K562 (cell line): ENCODE results near the gene DVL2. TPM values are rescaled to one million over a fixed set of nuclear protein-coding genes. Genes with fewer than 3 reads are reported as not detected.

Source experiments
- ATF4 ChIP-seq: fragments of 450-650 bp; formaldehyde crosslinking; IDR thresholded peaks from 2 replicates; pipeline ENCODE4 v1.4.0; 2022; ENCODE audit warnings: mild to moderate bottlenecking, moderate library complexity
- DMBX1 ChIP-seq: fragments of 250-450 bp; sonication (Bioruptor Pico); IDR thresholded peaks from 2 replicates; pipeline ENCODE4 v1.8.0; 2022; ENCODE audit warnings: inconsistent platforms, mild to moderate bottlenecking, moderate library complexity, borderline replicate concordance
- EP300 ChIP-seq: IDR thresholded peaks from 2 replicates; pipeline ENCODE4 v1.6.1; 2012; ENCODE audit warnings: low read length, improper control_type of control experiment
- ETS1 ChIP-seq: conservative IDR thresholded peaks from 2 replicates; pipeline ENCODE4 v1.6.1; 2011; ENCODE audit warnings: low read depth, mild to moderate bottlenecking, low read length; ENCODE audit not compliant: control insufficient read depth
- GABPB1 ChIP-seq: sonication (generic); formaldehyde crosslinking; IDR thresholded peaks from 2 replicates; pipeline ENCODE4 v1.8.0; 2022; ENCODE audit warnings: mild to moderate bottlenecking, missing genetic modification reagents
- HLTF ChIP-seq: fragments of 450-650 bp; IDR thresholded peaks from 2 replicates; pipeline ENCODE4 v1.6.1; 2016
- MGA ChIP-seq: fragments of 450-650 bp; IDR thresholded peaks from 2 replicates; pipeline ENCODE4 v1.6.1; 2016; ENCODE audit warnings: mild to moderate bottlenecking, moderate library complexity
- RFX5 ChIP-seq: IDR thresholded peaks from 2 replicates; pipeline ENCODE4 v1.6.1; 2011; ENCODE audit warnings: low read depth, mild to moderate bottlenecking, improper control_type of control experiment, low read length
- TEAD2 ChIP-seq: fragments of 450-650 bp; IDR thresholded peaks from 2 replicates; pipeline ENCODE4 v1.6.1; 2016; ENCODE audit warnings: missing genetic modification characterization, control low read depth, missing compliant biosample characterization
- ZNF121 ChIP-seq: sonication (generic); formaldehyde crosslinking; conservative IDR thresholded peaks from 2 replicates; pipeline ENCODE4 v1.8.0; 2022; ENCODE audit warnings: missing genetic modification reagents
- ZNF695 ChIP-seq: fragments of 450-650 bp; formaldehyde crosslinking; IDR thresholded peaks from 2 replicates; pipeline ENCODE4 v1.4.0; 2020; ENCODE audit warnings: mild to moderate bottlenecking, moderate library complexity
- ZNF740 ChIP-seq, 3 experiments: fragments of 200-800 bp in 1 of 3; sonication (Bioruptor generic) in 1 of 3; sonication (generic) in 1 of 3; formaldehyde crosslinking in 1 of 3; IDR thresholded peaks; 2 replicates each; pipeline versions ENCODE4 v1.6.1 to v1.8.0; 2016 to 2022; ENCODE audit warnings: mild to moderate bottlenecking in 2 of 3, missing compliant biosample characterization in 2 of 3, missing genetic modification characterization in 2 of 3, missing genetic modification reagents in 1 of 3
- polyA plus RNA-seq, 8 experiments: library from polyadenylated mRNA; depleted of rRNA in 4 of 8; stranded (reverse) in 5 of 8; unstranded in 3 of 8; fragments of >200 nt; fragmentation: Nextera tagmentation in 2 of 8; fragmentation: Illumina TruSeq in 1 of 8; extraction: Ambion mirVana in 2 of 8; extraction: Trizol in 1 of 8; gene quantifications; 2 replicates each; pipeline versions ENCODE4 v1.2.1 to v1.2.3, GENCODE V29; 2011 to 2014; ENCODE audit warnings: inconsistent platforms in 1 of 8, missing spikeins in 1 of 8
- total RNA-seq, 7 experiments: library from RNA; depleted of rRNA in 6 of 7; stranded (reverse); fragments of >200 nt in 6 of 7; fragmentation: Illumina TruSeq in 2 of 7; extraction: Trizol in 2 of 7; gene quantifications; 2 replicates each; pipeline versions ENCODE4 v1.2.1 to v1.2.3, GENCODE V29; 2011 to 2021; ENCODE audit warnings: low replicate concordance in 1 of 7

Gene DVL2
- total and polyA plus RNA-seq, 9 of the 15 experiments (the other 6 are each of a cell fraction or from before 2014, with no cell fraction given): 1.3 to 49.5 (median 24.3) TPM

- no peak for TF ChIP-seq DMBX1
- TF ChIP-seq EP300: peak; percentile 31; the same call in 1 of the 2 replicates
- TF ChIP-seq TEAD2: no peak
- no peak for TF ChIP-seq ZNF740 (CRISPR knock-in tag; IDR thresholded peaks at IDR 0.05)
- no peak for TF ChIP-seq ZNF740 (tag; IDR thresholded peaks at IDR 0.05)
- peak; percentile 56; the same call in 1 of the 2 replicates for TF ChIP-seq GABPB1 (CRISPR knock-in tag)
- TF ChIP-seq ZNF121 (CRISPR knock-in tag): no peak
- no peak for TF ChIP-seq ATF4
- no peak for TF ChIP-seq MGA
- TF ChIP-seq ZNF695: no peak
- TF ChIP-seq RFX5: no peak
- peak; percentile 95 for TF ChIP-seq ETS1
- no peak for TF ChIP-seq HLTF
These were observed 14.3 kb downstream of the DVL2 start, which contains the start of the genes ACADVL and DLG4 (continued) for GRCh38 chr17:7219812-7220592.
